ENCODE results near the gene IGHMBP2. TPM values are rescaled to one million over a fixed set of nuclear protein-coding genes. Genes with fewer than 3 reads are reported as not detected.

Gene IGHMBP2
- total and polyA plus RNA-seq, 9 of the 15 experiments (the other 6 are each of a cell fraction or from before 2014, with no cell fraction given) = 1.6 to 24.8 (median 14.5) TPM

DNA sequence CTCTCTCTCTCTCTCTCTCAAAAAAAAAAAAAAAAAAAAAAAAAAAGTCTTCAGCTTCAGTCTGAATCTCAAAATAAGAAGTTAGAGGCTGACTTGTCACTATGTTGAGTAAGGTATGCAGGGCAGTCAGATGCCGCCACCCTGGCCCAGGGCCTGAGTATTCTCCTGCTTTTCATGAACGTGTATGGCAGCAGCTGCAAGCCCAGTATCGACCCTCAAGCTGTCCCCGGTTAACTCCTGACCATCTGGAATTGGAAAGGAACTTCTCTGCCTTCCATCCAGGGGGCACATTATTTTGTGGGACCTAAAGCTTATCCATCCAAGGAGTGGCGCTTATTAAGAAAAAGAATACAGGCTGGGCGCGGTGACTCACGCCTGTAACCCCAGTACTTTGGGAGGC is 65.7 kb downstream of the IGHMBP2 start (continued):
- no peak for TF ChIP-seq SRF (CRISPR knock-in tag; IDR thresholded peaks at IDR 0.05)
- TF ChIP-seq ZNF165 (CRISPR knock-in tag; IDR thresholded peaks at IDR 0.05; ENCODE audit: borderline replicate concordance) = no peak
- TF ChIP-seq, protein P1, sequence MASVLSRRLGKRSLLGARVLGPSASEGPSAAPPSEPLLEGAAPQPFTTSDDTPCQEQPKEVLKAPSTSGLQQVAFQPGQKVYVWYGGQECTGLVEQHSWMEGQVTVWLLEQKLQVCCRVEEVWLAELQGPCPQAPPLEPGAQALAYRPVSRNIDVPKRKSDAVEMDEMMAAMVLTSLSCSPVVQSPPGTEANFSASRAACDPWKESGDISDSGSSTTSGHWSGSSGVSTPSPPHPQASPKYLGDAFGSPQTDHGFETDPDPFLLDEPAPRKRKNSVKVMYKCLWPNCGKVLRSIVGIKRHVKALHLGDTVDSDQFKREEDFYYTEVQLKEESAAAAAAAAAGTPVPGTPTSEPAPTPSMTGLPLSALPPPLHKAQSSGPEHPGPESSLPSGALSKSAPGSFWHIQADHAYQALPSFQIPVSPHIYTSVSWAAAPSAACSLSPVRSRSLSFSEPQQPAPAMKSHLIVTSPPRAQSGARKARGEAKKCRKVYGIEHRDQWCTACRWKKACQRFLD (CRISPR knock-in tag; IDR thresholded peaks at IDR 0.05) = no peak
- no peak for TF ChIP-seq CHCHD3 (CRISPR knock-in tag; IDR thresholded peaks at IDR 0.05)
- no peak for TF ChIP-seq SRSF1 (IDR thresholded peaks at IDR 0.05; ENCODE audit: low read depth, low read length)
- no peak for TF ChIP-seq TCF7L2 (IDR thresholded peaks at IDR 0.05; ENCODE audit: low read depth, low read length)

GRCh38 chr11:68970921-68971636 is 67.4 kb downstream of the IGHMBP2 start:
- Histone ChIP-seq H3K4me2 (ENCODE audit: insufficient read depth, low read length) (no peak overlapping the region), H3K4me1 (replicated peaks in 1 of 2; ENCODE audit: control insufficient read depth in 2 of 2, insufficient read depth in 2 of 2, low read length in 2 of 2) (peaks cover 2 to 4% of the 10 kb centered on the region in 2 experiments; a peak in 3 of 5 replicates), H3K27ac (ENCODE audit: extremely low read depth, low read depth, low read length) (no peak overlapping the region), H3K9me3 (replicated peaks; ENCODE audit: control insufficient read depth, insufficient read depth, low read depth, low read length) (no peaks in the 10 kb centered on the region), H3K79me2 (ENCODE audit: control insufficient read depth, insufficient read depth, low read length) (no peaks in the 10 kb centered on the region), H3K9ac (ENCODE audit: insufficient read depth in 1 of 2, low read depth in 2 of 2, low read length in 2 of 2) (no peak overlapping the region), H3K9me1 (ENCODE audit: control insufficient read depth, insufficient read depth, low read length) (no peaks in the 10 kb centered on the region), H3K4me3 (no peak overlapping the region), H4K20me1 (replicated peaks; ENCODE audit: control insufficient read depth, insufficient read depth, low read length) (no peaks in the 10 kb centered on the region), H2AFZ (ENCODE audit: low read depth, low read length) (no peak overlapping the region), H3K36me3 (ENCODE audit: control insufficient read depth, insufficient read depth, low read length) (no peaks in the 10 kb centered on the region), H3K27me3 (ENCODE audit: control insufficient read depth in 2 of 2, insufficient read depth in 2 of 2, low read length in 2 of 2) (peaks cover 40 to 54% of the 10 kb centered on the region in 2 experiments)
- CTCF ChIA-PET (ENCODE audit: low intra/inter-chr PET ratio) = no interaction called here
- WGBS (ENCODE audit: insufficient coverage, low coverage, missing lambda C conversion rate) = 8% methylated on average over 8 of the region's 8 CpGs
- BruUV-seq (replicated peaks) = no TSS peak
- in situ Hi-C loops (cut with MboI) (no loop called here), intact Hi-C loops (cut with micrococcal nuclease) (no loop called here)
- TF ChIP-seq ZNF408 (CRISPR knock-in tag; IDR thresholded peaks at IDR 0.05; ENCODE audit: low read depth) = no peak
- peak; percentile 93 for TF ChIP-seq ZFP36 (IDR thresholded peaks at IDR 0.05; ENCODE audit: low read depth, low read length, partially characterized antibody)
- TF ChIP-seq ZNF436 (CRISPR knock-in tag; IDR thresholded peaks at IDR 0.05) = 0 out of 2 replicates have a peak, but pooled peaks have one; percentile 37
- peak; percentile 35 for TF ChIP-seq RBM25 (IDR thresholded peaks at IDR 0.05; ENCODE audit: low read depth, low read length, severe bottlenecking)
- DNase-seq (ENCODE audit: extremely low read depth in 1 of 4, low spot score in 3 of 4) (no peak), FAIRE-seq (no peak), ATAC-seq (no peak)
- POLR2A ChIA-PET = interaction anchor here (0.6 kb wide), 1 partner anchor 14 kb away, joined by 5 read pairs; no protein-coding TSS in a partner anchor
